NCI-H1092 (cell line): ENCODE measurements around the gene SF3A2.

Experiments used
- DNase-seq: peaks from one replicate; lab custom pipeline; 2025; lab: John Stamatoyannopoulos, UW

Gene SF3A2

DNA sequence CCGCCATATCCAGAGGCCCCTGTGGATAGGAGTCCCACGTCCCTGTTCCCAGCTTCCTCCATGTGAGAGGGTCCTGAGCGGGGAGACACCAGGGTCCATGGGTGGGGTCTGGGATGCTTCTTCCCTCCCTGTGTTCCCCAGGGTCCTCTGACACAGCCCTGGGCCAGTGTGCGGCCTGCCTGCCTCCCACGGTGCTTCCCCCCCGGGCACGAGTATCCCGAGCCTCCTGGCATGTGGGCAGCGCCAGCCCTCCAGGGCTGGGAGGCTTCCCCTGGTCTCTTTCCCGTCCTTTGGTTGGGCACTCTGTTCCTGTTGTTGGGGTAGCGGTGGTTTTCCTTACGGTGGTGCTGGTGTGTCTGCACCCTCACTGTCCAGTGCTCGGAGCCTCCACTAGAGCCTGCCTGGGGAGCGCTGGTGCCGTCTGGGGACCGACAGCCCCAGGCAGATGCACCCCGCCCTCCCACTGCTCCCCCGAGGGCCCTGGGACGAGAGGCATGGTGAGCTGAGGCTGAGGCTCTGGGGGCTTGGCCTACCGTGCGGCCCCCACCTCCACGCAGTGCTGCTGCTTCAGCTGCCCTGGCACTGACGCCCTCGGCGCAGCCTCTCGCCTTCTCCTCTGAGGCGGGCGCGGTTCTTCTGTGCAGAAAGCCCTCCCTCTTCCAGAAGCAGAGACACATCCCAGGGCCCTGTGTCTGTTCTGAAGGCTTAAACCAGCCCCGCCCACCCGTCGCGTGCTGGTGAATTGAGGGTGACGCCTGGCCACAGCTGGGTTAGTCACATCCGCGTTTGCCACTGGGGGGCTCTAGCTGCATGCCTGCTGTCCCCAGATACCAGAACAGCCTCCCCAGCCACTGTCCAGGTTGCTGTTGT is 28.4 kb upstream of the SF3A2 start:
- no peak for DNase-seq

GRCh38 chr19:2208975-2209374 is 27.6 kb upstream of the SF3A2 start:
- DNase-seq: no peak

DNA sequence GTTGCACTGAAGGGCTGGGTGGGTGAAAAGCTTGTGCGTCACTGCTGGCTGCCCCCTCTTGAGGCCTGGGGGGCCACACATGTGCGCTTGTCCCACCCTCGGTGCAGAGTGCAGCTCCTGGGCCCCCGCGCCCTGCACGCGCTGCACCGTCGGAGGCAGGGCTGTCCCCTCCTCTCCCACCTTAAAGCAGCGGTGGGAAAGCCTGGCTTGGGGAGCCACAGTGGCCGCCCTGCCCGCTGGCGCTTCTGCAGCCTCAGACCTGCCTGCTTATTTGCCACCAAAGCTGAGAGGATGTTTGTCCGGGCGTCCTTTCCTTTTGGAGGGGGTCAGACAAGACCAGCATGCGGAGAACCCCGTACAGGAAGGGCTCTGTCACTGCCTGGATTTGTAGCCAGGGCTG is 27.2 kb upstream of the SF3A2 start:
- no peak for DNase-seq

DNA sequence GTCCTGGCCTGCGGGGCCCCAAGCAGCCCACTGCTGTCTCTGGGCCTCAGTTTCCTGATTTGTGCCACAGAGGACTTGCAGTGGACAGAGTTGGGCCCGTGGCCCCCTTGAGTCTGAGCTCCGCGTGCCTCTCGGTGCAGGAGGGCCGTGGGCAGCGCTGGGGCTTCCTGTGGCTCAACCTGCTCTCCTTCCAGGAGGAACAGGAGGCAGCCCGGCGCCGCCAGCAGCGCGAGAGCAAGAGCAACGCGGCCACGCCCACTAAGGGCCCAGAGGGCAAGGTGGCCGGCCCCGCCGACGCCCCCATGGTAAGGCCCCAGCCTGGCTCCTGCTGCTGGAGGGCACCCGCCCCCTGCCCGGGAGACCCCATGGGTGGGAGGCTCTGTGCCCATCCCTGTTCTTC is 26.4 kb upstream of the SF3A2 start:
- DNase-seq: no peak

DNA sequence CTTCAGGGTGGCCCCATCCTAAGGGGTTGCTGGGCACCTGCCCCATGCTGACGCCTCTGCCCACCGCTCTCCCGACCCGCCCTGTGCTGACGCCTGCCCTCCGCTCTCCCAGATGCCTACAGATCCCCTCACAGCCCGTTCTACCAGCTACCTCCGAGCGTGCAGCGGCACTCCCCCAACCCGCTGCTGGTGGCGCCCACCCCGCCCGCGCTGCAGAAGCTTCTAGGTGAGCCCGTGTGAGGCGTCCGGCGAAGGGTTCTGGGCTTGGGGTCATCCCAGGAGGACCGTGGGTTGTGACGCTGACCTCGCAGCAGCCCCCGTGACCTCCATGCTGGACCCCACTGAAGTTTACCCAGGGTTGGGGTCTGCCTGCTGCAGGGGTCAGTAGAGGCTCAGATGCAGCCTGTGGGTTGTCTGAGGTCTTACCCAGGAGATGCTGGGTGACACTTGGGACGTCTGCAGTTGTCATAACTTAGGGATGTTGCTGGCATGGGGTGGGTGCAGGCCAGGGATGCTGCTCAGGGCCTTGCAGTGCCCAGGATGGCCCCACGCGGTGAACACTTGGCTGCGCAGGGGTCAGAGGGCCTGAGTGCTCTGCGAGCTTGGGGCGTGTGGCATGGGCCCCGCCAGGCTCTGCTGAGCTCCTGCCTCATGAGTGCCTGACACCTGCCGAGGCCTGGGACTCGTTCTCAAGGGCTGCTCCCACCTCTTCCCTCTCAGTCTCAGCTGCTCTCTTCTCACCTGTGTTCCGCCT is 25.5 kb upstream of the SF3A2 start:
- DNase-seq: no peak

GRCh38 chr19:2212861-2213711 is 23.5 kb upstream of the SF3A2 start:
- DNase-seq: no peak

GRCh38 chr19:2213799-2214198 is 22.8 kb upstream of the SF3A2 start:
- no peak for DNase-seq

DNA sequence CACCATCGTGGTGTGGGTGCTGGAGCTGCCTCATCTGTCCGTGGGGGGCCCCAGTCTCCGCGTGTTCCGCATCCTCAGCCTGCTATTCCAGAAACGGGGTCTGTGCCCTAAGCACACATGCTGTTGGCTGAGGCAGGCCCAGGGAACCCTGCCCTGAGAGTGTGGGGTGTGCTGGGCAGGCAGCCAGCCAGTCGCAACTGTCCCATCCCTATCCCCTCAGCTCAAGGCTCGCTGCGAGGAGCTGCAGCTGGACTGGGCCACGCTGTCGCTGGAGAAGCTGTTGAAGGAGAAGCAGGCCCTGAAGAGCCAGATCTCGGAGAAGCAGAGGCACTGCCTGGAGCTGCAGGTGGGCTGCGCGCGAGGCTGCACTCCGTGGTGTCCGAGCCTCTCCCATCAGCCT is 22.4 kb upstream of the SF3A2 start:
- no peak for DNase-seq

DNA sequence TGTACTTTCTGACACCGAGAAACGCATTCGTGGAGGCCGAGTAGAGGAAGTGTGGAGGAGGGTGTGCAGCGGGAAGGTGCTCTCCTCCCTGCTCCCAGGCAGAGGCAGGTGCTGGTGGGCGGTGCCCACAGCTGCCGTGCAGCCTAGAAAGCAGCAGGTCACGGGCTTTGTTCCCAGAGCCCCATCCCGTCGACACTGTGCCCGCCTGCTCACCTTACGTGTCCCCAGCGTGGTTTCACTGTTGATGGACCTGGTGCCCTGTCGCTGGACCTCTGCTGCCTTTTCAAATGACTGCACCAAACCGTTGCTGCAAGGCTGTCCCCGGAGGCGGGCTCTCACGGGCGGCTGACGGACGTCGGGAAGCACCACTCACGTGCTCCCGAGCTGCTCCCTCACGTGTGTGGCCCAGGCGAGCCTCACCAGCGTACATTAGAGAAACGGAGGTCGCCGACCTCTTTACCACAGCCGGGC is 21.3 kb upstream of the SF3A2 start:
- DNase-seq: no peak

DNA sequence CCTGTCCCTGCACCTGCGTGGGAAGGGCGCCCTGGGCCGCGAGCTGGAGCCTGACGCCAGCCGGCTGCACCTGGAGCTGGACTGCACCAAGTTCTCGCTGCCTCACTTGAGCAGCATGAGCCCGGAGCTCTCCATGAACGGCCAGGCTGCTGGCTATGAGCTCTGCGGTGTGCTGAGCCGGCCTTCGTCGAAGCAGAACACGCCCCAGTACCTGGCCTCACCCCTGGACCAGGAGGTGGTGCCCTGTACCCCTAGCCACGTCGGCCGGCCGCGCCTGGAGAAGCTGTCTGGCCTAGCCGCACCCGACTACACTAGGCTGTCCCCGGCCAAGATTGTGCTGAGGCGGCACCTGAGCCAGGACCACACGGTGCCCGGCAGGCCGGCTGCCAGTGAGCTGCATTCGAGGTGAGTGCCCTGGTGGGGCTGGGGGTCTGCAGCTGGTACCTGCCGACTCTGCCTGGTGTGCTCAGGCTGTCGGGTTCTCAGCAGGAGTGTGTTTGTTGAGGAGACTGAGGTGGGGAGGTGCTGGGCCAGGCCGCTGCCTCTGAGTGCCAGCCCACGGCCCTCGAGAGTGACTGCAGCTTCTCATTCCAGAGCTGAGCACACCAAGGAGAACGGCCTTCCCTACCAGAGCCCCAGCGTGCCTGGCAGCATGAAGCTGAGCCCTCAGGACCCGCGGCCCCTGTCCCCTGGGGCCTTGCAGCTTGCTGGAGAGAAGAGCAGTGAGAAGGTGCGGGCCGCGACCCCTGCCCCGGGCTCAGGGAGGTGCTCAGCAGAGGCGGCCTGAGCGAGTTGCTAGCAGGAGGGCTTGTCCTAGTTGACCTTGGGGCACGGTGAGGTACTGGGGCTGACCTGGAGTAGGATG is 20.0 kb upstream of the SF3A2 start:
- DNase-seq: no peak

GRCh38 chr19:2217591-2217990 is 19.0 kb upstream of the SF3A2 start:
- DNase-seq: no peak

- DNase-seq: no peak
These were observed 16.9 kb upstream of the SF3A2 start for GRCh38 chr19:2219726-2220125.

- DNase-seq: no peak
These were observed 15.3 kb upstream of the SF3A2 start for GRCh38 chr19:2221250-2221831.

DNA sequence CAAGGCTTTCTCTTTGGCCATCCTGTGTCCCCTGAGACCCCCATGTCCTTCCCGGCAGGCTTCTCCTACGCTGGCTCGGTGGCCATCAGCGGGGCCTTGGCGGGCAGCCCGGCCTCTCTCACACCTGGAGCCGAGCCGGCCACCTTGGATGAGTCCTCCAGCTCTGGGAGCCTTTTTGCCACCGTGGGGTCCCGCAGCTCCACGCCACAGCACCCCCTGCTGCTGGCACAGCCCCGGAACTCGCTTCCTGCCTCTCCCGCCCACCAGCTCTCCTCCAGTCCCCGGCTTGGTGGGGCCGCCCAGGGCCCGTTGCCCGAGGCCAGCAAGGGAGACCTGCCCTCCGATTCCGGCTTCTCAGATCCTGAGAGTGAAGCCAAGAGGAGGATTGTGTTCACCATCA is 14.7 kb upstream of the SF3A2 start:
- no peak for DNase-seq

- DNase-seq: no peak
These were observed 13.2 kb upstream of the SF3A2 start for GRCh38 chr19:2223391-2223790.

- no peak for DNase-seq
These were observed 12.7 kb upstream of the SF3A2 start for GRCh38 chr19:2223959-2224358.

GRCh38 chr19:2224754-2225349 is 11.8 kb upstream of the SF3A2 start:
- DNase-seq: no peak

DNA sequence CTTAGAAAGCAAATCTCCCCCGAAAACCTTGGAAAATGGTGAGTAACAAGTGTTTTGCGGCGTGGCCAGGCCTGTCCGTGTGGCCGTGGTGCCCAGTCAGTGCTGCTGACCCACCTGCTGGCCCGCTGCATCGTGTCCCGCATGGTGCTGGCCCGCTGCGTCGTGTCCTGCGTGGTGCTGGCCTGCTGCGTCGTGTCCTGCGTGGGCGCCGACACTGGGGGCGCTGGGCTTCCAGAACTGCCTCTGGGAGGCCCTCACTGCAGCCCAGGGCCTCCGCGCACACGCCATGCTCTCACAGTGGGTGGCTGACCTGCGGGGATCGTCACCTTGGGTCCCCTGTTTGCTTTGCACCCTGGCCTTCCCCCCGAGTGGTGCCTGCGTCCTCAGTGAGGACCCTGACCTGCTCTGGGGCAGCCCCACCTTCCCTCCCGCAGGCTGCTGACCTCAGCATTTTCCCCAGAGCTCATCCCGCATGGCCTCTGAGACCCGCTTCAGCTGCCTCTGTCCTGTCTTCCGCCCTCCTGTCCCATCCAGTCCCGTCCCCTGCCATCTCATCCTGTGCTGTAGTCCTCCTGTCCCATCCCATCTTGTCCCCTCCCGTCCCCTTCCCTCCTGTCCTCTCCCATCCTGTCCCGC is 11.1 kb upstream of the SF3A2 start:
- DNase-seq: no peak

DNA sequence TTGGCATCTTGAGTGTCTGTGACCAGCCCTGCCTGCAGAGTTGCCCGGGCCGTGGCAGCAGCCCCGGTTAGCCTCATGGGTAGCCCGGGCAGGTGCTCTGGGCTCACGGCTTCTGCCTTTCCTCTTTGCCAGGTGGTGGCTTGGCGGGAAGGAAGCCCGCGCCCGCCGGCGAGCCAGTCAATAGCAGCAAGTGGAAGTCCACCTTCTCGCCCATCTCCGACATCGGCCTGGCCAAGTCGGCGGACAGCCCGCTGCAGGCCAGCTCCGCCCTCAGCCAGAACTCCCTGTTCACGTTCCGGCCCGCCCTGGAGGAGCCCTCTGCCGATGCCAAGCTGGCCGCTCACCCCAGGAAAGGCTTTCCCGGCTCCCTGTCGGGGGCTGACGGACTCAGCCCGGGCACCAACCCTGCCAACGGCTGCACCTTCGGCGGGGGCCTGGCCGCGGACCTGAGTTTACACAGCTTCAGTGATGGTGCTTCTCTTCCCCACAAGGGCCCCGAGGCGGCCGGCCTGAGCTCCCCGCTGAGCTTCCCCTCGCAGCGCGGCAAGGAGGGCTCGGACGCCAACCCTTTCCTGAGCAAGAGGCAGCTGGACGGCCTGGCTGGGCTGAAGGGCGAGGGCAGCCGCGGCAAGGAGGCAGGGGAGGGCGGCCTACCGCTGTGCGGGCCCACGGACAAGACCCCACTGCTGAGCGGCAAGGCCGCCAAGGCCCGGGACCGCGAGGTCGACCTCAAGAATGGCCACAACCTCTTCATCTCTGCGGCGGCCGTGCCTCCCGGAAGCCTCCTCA is 10.4 kb upstream of the SF3A2 start:
- no peak for DNase-seq
